GM12891 (cell line): Measurements from ENCODE around the gene RAMP2.

Experiments
- POLR2A ChIP-seq: IDR thresholded peaks from 2 replicates; pipeline ENCODE4 v1.6.1; 2011; ENCODE audit warnings: low read depth, low read length, control low read depth
- POLR2AphosphoS5 ChIP-seq: IDR thresholded peaks from 2 replicates; pipeline ENCODE4 v1.6.1; 2011; ENCODE audit warnings: low read depth, low read length, control low read depth
- POU2F2 ChIP-seq: IDR thresholded peaks from 2 replicates; pipeline ENCODE4 v1.6.1; 2011; ENCODE audit warnings: low read depth, mild to moderate bottlenecking, control low read depth, low read length, moderate library complexity

DNA sequence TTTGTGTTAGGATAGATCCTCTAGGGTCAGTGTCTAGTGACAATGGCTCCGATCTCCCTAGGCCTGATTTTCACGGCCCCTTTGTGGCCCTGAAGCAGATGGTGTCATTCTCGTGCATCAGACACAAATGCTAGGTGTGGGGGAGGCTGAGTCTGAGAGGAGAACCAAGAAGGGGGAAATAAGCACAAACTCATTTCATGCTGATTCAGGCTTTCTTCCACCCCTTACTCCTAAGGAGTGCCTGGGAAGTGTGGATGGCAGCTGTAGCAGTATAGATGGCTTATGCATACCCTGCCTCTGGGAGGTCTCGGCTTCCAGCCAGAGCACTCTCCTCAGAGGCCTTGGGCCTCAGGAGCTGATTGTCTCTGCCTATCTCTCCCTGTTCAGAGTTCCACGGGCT is 17.5 kb downstream of the RAMP2 start:
- TF ChIP-seq POLR2AphosphoS5 (no peak), POLR2A (no peak), POU2F2 (no peak)
